VCaP (cell line): ENCODE data around the gene RNF31.
A peak's percentile ranks its signal among the peaks of the same experiment; 100 is the strongest.

Experiments
- H3K27ac ChIP-seq: fragments of 450-650 bp; 2 replicates; pipeline ENCODE4 v1.5.1; 2017
- CTCF ChIP-seq: fragments of 450-650 bp; conservative IDR thresholded peaks from 2 replicates; pipeline ENCODE4 v1.5.1; 2017; ENCODE audit warnings: mild to moderate bottlenecking, moderate library complexity

Gene RNF31

GRCh38 chr14:24146978-24147760 lies at the start of gene RNF31:
Gene RNF31 (plus strand): TSS chr14:24147498. CDS start chr14:24147699, 201 bp downstream.
- peak within 1 kb of the TSS; percentile 83 for H3K27ac ChIP-seq
- TF ChIP-seq CTCF = no peak

GRCh38 chr14:24098229-24098926 lies 48.9 kb upstream of the RNF31 start:
- H3K27ac ChIP-seq = no peak overlapping the region
- no peak for TF ChIP-seq CTCF

- no peak for TF ChIP-seq CTCF
- H3K27ac ChIP-seq = no peak overlapping the region
These were observed 48.1 kb upstream of the RNF31 start for GRCh38 chr14:24098927-24099813.

- no peak for TF ChIP-seq CTCF
- no peak overlapping the region for H3K27ac ChIP-seq
These were observed 46.9 kb upstream of the RNF31 start for GRCh38 chr14:24100197-24100981.

- H3K27ac ChIP-seq = no peak overlapping the region
- no peak for TF ChIP-seq CTCF
These were observed 46.3 kb upstream of the RNF31 start for GRCh38 chr14:24100982-24101494.

- no peak for TF ChIP-seq CTCF
- no peak overlapping the region for H3K27ac ChIP-seq
These were observed 44.8 kb upstream of the RNF31 start for GRCh38 chr14:24102357-24103048.
